Fibroblast of pulmonary artery (primary cell): ENCODE data around the gene KLHL36.
A peak's percentile ranks its signal among the peaks of the same experiment; 100 is the strongest.

Experiments used
- DNase-seq: peaks from one replicate; pipeline ENCODE4 v3.0.0-alpha.2; 2010; ENCODE audit warnings: low read depth
- H3K4me3 ChIP-seq: replicated peaks from 2 replicates; pipeline ENCODE4 v1.5.1; 2011; ENCODE audit warnings: low read depth, mild to moderate bottlenecking, control low read depth, low read length, moderate library complexity
- TF ChIP-seq, protein P1 (sequence below): IDR thresholded peaks from 2 replicates; pipeline ENCODE4 v1.5.1; 2011; ENCODE audit warnings: mild to moderate bottlenecking, control low read depth, low read length, inconsistent platforms; ENCODE audit errors: missing control alignments

KLHL36 gene

DNA sequence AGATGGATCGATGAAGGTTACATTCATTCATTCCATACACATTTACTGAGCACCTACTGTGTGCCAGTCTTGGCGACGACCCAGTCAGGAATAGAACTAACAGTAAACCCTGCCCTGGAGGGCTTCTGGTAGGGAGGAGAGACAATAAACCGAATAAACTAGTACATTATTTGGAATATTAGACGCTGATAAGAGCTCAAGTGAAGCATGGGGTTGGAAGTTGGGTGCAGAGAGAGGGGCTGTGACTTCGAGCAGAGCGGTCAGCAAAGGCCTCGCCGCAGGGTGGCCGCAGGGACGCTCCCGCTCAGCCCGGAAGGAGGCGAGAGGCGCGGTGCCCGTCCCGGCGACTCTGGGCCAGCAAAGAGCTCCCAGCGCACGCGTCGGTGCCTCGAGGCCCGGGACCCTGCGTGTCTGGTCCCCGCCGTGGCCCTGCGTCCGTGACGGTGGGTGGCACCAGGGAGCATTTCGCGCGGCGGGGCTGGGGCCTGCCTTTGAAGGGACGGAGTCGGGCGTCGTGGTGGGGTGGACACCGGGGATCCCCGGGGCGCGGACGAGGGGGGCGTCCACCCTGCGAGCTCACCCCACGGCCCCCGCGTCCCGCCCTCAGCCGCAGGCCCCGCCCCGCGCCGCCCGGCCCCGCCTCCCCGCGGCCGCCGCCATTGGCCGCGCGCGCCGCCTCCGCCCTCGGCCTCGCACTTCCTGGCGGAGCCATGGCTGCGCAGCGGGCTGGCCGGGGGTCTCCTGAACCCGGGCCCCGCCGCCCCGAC lies at the start of gene KLHL36:
Gene KLHL36, plus strand, starts transcription at position 684 of the 767 bp plus-strand sequence. CDS start 2,357 bp downstream, outside the sequence.
- DNase-seq: peak; percentile 23
- TF ChIP-seq, protein P1, sequence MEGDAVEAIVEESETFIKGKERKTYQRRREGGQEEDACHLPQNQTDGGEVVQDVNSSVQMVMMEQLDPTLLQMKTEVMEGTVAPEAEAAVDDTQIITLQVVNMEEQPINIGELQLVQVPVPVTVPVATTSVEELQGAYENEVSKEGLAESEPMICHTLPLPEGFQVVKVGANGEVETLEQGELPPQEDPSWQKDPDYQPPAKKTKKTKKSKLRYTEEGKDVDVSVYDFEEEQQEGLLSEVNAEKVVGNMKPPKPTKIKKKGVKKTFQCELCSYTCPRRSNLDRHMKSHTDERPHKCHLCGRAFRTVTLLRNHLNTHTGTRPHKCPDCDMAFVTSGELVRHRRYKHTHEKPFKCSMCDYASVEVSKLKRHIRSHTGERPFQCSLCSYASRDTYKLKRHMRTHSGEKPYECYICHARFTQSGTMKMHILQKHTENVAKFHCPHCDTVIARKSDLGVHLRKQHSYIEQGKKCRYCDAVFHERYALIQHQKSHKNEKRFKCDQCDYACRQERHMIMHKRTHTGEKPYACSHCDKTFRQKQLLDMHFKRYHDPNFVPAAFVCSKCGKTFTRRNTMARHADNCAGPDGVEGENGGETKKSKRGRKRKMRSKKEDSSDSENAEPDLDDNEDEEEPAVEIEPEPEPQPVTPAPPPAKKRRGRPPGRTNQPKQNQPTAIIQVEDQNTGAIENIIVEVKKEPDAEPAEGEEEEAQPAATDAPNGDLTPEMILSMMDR: no peak
- peak within 1 kb of the TSS; percentile 70 for H3K4me3 ChIP-seq

DNA sequence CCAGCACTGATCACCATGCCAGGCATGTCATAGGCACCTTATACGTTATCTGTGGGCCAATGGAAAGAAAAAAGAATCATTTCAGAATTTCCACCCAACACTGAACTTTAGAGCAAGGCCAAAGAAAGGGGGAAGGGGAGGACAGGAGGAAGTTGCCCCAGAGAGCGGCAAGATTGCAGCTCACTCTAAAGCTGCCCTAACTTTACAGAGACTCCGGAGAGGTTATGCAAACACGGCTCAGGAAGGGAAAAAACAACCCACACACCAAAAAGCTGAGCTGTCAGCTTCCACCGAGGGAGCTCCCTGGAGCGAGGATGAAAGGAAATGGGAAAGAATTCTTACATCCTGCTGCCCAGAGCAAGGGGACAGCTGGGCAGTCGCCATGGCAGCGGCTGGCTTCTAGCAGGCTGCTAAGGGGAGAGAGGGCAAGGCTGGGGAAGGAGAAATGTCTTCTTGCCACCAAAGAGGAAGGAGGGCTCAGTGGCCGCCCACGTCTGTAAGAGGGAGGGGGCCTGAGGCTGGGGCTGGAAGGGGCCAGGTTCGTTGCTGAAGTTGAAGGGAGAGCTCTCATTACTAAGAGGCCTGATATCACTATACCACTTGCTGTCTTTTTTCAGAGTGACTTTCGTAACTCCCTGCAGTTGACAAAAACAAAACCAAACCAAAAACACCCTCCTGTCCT lies 48.6 kb upstream of the KLHL36 start:
- TF ChIP-seq, protein P1: no peak
- DNase-seq: peak; percentile 93
- H3K4me3 ChIP-seq: peak overlapping the region; percentile 24

DNA sequence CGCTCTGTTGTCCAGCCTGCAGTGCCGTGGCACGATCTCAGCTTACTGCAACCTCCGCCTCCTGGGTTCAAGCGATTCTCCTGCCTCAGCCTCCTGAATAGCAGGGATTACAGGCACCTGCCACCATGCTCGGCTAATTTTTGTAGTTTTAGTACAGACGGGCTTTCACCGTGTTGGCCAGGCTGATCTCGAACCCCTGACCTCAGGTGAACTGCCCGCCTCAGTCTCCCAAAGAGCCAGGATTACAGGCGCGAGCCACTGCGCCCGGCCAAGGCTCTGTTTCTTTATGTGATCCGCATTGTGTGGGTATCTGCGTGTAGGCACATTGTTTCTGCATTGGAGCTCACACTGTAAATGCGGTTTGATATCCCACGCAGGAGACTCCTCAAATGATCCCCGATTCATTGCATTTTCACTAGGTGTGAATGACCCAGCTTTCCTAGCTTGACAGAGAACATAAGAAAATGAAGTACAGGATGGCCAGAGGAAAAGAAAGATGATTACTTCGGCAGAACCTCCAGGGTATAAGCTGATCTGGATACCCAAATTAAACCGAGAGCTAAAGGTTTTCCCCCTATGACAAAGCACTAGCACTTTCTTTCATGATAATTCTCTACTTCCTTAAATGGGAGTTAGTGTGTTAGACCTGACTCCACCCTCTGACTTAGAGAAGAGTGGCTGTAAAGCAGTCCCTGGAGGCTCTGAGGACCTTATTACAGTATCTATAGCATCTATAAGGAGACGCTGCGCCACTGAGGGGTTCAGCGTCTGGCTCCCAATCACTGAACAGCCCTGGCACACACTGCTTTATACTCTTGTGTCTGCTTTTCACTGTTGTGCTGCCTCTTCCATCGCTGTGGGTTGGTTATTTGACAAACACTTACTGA lies 47.7 kb upstream of the KLHL36 start:
- H3K4me3 ChIP-seq: no peak overlapping the region
- TF ChIP-seq, protein P1: no peak
- DNase-seq: no peak

- DNase-seq: peak; percentile 97
- TF ChIP-seq, protein P1: no peak
- H3K4me3 ChIP-seq: peak overlapping the region; percentile 29
Observed at GRCh38 chr16:84603140-84603816, 45.0 kb upstream of the KLHL36 start.

DNA sequence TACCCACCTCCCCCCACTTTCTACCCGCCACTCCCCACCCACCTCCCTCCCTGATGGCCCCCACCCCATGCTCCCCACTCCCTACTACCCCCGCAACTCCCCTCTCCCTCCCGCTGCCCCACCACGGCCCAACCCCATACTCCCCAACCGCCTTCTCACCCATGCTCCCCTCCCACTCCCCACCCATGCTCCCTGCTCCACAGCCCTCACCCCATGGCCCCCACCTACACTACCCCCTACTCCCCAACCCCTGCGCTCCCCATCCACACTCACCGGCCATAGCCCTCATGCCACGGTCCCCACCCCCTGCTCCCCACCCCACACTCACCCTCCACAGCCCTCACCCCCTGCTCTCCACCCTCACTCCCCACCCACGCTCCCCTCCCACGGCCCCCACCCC lies 44.4 kb upstream of the KLHL36 start:
- no peak overlapping the region for H3K4me3 ChIP-seq
- TF ChIP-seq, protein P1: no peak
- DNase-seq: no peak

DNA sequence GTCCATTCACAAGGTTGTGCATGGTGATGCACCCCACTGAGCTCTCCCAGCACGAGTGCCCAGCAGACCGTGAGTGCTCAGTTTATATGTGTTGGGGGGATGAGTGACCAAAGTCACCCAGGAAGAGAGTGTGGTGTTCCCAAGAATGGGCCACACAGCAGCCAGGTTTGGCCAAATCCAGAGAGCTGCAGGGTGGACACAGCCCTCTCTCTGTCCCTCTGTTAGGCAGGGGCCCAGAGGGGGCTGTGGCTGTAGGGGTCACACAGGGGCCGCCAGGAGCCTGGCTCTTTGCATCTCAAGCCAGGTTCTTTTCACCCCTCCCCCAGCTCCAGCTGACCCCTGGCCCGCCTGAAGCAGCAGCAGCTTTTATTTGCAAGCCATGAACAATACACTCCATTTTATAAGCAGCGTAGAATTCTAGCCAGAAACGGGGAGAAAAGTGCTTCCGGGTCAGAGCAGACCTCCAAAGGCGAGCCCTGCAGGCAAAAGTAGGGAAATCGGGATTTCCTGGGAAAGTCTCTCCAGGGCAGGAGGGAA lies 43.8 kb upstream of the KLHL36 start:
- no peak overlapping the region for H3K4me3 ChIP-seq
- TF ChIP-seq, protein P1: no peak
- no peak for DNase-seq
